ENCODE results near the gene RPA1.

DNA sequence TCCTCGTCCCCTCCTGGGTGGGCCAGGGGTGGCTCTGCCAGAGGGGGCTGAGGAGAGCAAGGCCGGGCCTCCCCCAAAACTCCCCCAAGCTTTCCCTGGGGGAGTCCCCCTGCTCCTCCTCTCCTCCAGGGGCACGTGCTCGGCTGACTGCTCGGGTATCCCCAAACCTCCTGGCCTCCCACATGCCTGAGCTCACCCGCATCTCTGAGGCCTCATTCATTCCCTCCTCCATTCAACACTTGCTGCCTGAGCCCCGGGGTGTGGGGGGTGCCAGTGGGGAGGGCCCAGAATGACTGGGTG is 112.2 kb downstream of the RPA1 start:
- TF ChIP-seq CTCF (IDR thresholded peaks at IDR 0.05; ENCODE audit: poor library complexity, severe bottlenecking) (no peak), EZH2 (IDR thresholded peaks at IDR 0.05; ENCODE audit: borderline replicate concordance, insufficient read depth, low read length, poor library complexity, severe bottlenecking) (no peak)
- TF ChIP-seq, protein P1, sequence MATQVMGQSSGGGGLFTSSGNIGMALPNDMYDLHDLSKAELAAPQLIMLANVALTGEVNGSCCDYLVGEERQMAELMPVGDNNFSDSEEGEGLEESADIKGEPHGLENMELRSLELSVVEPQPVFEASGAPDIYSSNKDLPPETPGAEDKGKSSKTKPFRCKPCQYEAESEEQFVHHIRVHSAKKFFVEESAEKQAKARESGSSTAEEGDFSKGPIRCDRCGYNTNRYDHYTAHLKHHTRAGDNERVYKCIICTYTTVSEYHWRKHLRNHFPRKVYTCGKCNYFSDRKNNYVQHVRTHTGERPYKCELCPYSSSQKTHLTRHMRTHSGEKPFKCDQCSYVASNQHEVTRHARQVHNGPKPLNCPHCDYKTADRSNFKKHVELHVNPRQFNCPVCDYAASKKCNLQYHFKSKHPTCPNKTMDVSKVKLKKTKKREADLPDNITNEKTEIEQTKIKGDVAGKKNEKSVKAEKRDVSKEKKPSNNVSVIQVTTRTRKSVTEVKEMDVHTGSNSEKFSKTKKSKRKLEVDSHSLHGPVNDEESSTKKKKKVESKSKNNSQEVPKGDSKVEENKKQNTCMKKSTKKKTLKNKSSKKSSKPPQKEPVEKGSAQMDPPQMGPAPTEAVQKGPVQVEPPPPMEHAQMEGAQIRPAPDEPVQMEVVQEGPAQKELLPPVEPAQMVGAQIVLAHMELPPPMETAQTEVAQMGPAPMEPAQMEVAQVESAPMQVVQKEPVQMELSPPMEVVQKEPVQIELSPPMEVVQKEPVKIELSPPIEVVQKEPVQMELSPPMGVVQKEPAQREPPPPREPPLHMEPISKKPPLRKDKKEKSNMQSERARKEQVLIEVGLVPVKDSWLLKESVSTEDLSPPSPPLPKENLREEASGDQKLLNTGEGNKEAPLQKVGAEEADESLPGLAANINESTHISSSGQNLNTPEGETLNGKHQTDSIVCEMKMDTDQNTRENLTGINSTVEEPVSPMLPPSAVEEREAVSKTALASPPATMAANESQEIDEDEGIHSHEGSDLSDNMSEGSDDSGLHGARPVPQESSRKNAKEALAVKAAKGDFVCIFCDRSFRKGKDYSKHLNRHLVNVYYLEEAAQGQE (IDR thresholded peaks at IDR 0.05; ENCODE audit: borderline replicate concordance) = no peak

Measured in neural cell (in vitro differentiated cells).